Measurements from ENCODE around the gene MEDAG. TPM values are rescaled to one million over a fixed set of nuclear protein-coding genes. Genes with fewer than 3 reads are reported as not detected.

Gene MEDAG
- polyA plus RNA-seq (0.02 to 0.03 TPM in 2 of 3 replicates, not detected in the other), polyA minus RNA-seq (not detected in 3 replicates)
- not detected for polyA plus RNA-seq (2011; ENCODE audit: low read depth)
- polyA plus RNA-seq (2011; cell fraction: cytosol; rRNA removed), result not detected in 2 replicates
- polyA plus RNA-seq (2011; cell fraction: nucleus; rRNA removed), result not detected in 2 replicates
- polyA plus RNA-seq (2012; ENCODE audit: low replicate concordance), result not detected in 2 replicates
- not detected for polyA minus RNA-seq (2011; cell fraction: cytosol; rRNA and poly(A)+ RNA removed)
- not detected in 2 replicates for polyA minus RNA-seq (2011; cell fraction: nucleus; rRNA and poly(A)+ RNA removed)

DNA sequence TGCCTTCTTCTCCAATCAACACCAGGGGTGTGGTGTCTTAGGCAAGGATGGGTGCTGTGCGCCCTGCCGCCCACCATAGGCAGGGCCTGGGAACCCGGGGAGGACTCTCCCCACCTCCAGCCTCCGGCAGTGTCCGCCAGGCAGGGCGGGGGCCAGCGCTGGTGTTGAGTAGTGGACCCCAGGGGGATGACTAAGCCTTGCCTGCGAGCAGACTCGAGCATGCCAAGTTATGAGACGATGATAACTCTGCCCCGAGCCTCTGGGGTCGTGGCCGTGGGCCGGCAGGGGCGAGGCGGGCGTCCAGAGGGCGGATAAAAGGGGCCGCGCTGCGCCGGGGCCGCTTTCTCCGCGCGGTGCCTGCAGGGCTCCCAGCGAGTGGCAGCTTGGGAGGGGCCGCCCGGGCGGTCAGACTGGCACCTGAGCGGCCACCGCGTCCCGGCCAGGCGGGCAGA is at the start of gene MEDAG:
Gene MEDAG (plus strand): TSS at position 340 of the 452 bp plus-strand sequence. CDS start 245 bp downstream, outside the sequence.
- Histone ChIP-seq H3K4me1 (ENCODE audit: control insufficient read depth, extremely low read depth, insufficient read depth, low read length) (peaks cover 15% of the 10 kb centered on the region), H3K27me3 (ENCODE audit: control insufficient read depth, extremely low read depth, insufficient read depth, low read length) (peaks cover 35% of the 10 kb centered on the region), H2AFZ (ENCODE audit: control insufficient read depth, low read length) (no peak within 1 kb of the TSS), H4K20me1 (ENCODE audit: control insufficient read depth, extremely low read depth, insufficient read depth, low read length) (no peaks in the 10 kb centered on the region), H3K4me2 (ENCODE audit: control insufficient read depth, extremely low read depth, insufficient read depth, low read depth, low read length) (no peak within 1 kb of the TSS), H3K9ac (ENCODE audit: control insufficient read depth, extremely low read depth, insufficient read depth, low read length) (no peak within 1 kb of the TSS), H3K36me3 (ENCODE audit: control insufficient read depth in 2 of 2, extremely low read depth in 1 of 2, insufficient read depth in 2 of 2, low read length in 2 of 2) (no peaks in the 10 kb centered on the region), H3K9me1 (ENCODE audit: control insufficient read depth, extremely low read depth, insufficient read depth, low read length) (no peaks in the 10 kb centered on the region), H3K79me2 (ENCODE audit: control insufficient read depth, insufficient read depth, low read length) (no peaks in the 10 kb centered on the region), H3K27ac (ENCODE audit: control insufficient read depth, insufficient read depth, low read length) (no peak within 1 kb of the TSS), H3K4me3 (ENCODE audit: control insufficient read depth in 2 of 3, extremely low read depth in 1 of 3, insufficient read depth in 2 of 3, low read depth in 1 of 3, low read length in 3 of 3) (no peak within 1 kb of the TSS), H3K9me3 (ENCODE audit: control insufficient read depth, low read depth, low read length) (no peaks in the 10 kb centered on the region)
- TF ChIP-seq EZH2 (IDR thresholded peaks at IDR 0.05; ENCODE audit: low read length), result peak; percentile 40
- TF ChIP-seq, protein P1, sequence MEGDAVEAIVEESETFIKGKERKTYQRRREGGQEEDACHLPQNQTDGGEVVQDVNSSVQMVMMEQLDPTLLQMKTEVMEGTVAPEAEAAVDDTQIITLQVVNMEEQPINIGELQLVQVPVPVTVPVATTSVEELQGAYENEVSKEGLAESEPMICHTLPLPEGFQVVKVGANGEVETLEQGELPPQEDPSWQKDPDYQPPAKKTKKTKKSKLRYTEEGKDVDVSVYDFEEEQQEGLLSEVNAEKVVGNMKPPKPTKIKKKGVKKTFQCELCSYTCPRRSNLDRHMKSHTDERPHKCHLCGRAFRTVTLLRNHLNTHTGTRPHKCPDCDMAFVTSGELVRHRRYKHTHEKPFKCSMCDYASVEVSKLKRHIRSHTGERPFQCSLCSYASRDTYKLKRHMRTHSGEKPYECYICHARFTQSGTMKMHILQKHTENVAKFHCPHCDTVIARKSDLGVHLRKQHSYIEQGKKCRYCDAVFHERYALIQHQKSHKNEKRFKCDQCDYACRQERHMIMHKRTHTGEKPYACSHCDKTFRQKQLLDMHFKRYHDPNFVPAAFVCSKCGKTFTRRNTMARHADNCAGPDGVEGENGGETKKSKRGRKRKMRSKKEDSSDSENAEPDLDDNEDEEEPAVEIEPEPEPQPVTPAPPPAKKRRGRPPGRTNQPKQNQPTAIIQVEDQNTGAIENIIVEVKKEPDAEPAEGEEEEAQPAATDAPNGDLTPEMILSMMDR (optimal IDR thresholded peaks at IDR 0.05 in 1 of 3, IDR thresholded peaks at IDR 0.05 in 1 of 3, conservative IDR thresholded peaks at IDR 0.05 in 1 of 3; ENCODE audit: extremely low read depth in 1 of 3, insufficient read depth in 2 of 3, low read length in 3 of 3), result no peak
- FAIRE-seq (no peak), DNase-seq (ENCODE audit: low read depth, low spot score) (no peak)
- dilution Hi-C loops (cut with MboI; ENCODE audit: extremely low pct_ligation_motif_present, low sequenced_read_pairs), result no loop called here

DNA sequence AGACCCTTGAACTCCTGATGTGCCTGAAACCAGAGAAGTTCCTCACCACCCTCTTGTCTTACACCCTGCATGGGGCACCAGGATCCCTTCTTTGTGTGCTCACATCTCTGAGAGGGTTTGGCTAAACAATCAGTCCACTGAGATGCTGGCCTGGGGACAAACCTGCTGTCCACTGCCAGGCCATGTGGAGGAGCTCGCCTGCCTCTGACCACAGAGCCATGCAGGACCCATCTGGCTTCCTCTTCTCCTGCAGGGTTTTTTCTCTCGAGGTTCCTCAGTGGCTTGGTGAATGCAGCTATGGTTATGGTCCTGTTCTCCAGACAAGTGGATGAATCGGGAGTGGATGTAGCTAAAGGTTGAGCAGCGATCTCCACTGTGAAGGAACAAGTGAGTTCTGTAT is 49.1 kb upstream of the MEDAG start:
- dilution Hi-C loops (cut with MboI; ENCODE audit: extremely low pct_ligation_motif_present, low sequenced_read_pairs), result no loop called here
- Histone ChIP-seq H3K4me1 (ENCODE audit: control insufficient read depth, extremely low read depth, insufficient read depth, low read length) (peaks cover 18% of the 10 kb centered on the region), H3K79me2 (ENCODE audit: control insufficient read depth, insufficient read depth, low read length) (no peaks in the 10 kb centered on the region), H3K9me1 (ENCODE audit: control insufficient read depth, extremely low read depth, insufficient read depth, low read length) (no peaks in the 10 kb centered on the region), H3K4me2 (ENCODE audit: control insufficient read depth, extremely low read depth, insufficient read depth, low read depth, low read length) (no peak overlapping the region), H2AFZ (ENCODE audit: control insufficient read depth, low read length) (no peak overlapping the region), H3K27ac (ENCODE audit: control insufficient read depth, insufficient read depth, low read length) (peak overlapping the region; percentile 37), H3K9me3 (ENCODE audit: control insufficient read depth, low read depth, low read length) (no peaks in the 10 kb centered on the region), H3K36me3 (ENCODE audit: control insufficient read depth in 2 of 2, extremely low read depth in 1 of 2, insufficient read depth in 2 of 2, low read length in 2 of 2) (no peaks in the 10 kb centered on the region), H4K20me1 (ENCODE audit: control insufficient read depth, extremely low read depth, insufficient read depth, low read length) (no peaks in the 10 kb centered on the region), H3K9ac (ENCODE audit: control insufficient read depth, extremely low read depth, insufficient read depth, low read length) (no peak overlapping the region), H3K4me3 (ENCODE audit: control insufficient read depth in 2 of 3, extremely low read depth in 1 of 3, insufficient read depth in 2 of 3, low read depth in 1 of 3, low read length in 3 of 3) (no peak overlapping the region), H3K27me3 (ENCODE audit: control insufficient read depth, extremely low read depth, insufficient read depth, low read length) (no peaks in the 10 kb centered on the region)
- no peak for DNase-seq (ENCODE audit: low read depth, low spot score)
- peak; percentile 57 for FAIRE-seq
- TF ChIP-seq, protein P1 (optimal IDR thresholded peaks at IDR 0.05 in 1 of 3, IDR thresholded peaks at IDR 0.05 in 1 of 3, conservative IDR thresholded peaks at IDR 0.05 in 1 of 3; ENCODE audit: extremely low read depth in 1 of 3, insufficient read depth in 2 of 3, low read length in 3 of 3), result no peak
- TF ChIP-seq EZH2 (IDR thresholded peaks at IDR 0.05; ENCODE audit: low read length), result no peak
